Activated T-helper 9 cell treated with anti-CD3 and anti-CD28 coated beads, Interleukin-2, amount 50 U/mL, for 16 hours (primary cell): ENCODE results near the gene RAPGEF1.

ENCODE experiments used
- DNase-seq: peaks from one replicate; pipeline ENCODE4 v3.0.0-alpha.2; 2020; ENCODE audit warnings: low read depth

Gene RAPGEF1

GRCh38 chr9:131747352-131747751 is 7.5 kb upstream of the RAPGEF1 start:
- DNase-seq = no peak

- DNase-seq = no peak
Observed at GRCh38 chr9:131745610-131746009, 5.7 kb upstream of the RAPGEF1 start.

- no peak for DNase-seq
Observed at GRCh38 chr9:131744720-131745201, 4.9 kb upstream of the RAPGEF1 start.

DNA sequence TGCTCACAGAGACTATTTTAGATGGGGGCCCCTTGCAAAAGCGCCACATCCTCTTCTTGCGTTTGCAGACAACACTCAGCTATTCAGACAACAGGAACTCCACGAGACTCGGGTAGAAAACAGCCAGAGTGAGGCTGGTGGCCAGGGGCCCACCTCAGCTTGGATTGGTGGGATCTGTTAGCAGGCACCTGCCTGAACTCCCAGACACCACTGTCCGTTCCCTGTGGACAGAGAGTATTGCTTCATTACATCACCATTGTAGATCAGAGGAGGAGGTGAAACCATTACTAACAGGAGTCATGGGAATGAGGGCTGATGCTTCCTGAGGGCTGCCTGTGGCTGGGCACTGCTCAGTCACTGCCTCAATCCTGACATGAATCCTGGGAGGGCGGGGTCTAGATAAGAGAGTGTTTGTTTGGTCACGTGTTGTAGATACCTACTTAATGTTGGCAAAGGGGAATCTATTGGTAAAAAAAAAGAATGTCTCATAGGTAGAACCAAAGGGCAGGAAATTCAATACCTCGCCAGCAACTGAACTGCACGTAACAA is 4.4 kb upstream of the RAPGEF1 start:
- no peak for DNase-seq

GRCh38 chr9:131743501-131743900 is 3.6 kb upstream of the RAPGEF1 start:
- DNase-seq = no peak

DNA sequence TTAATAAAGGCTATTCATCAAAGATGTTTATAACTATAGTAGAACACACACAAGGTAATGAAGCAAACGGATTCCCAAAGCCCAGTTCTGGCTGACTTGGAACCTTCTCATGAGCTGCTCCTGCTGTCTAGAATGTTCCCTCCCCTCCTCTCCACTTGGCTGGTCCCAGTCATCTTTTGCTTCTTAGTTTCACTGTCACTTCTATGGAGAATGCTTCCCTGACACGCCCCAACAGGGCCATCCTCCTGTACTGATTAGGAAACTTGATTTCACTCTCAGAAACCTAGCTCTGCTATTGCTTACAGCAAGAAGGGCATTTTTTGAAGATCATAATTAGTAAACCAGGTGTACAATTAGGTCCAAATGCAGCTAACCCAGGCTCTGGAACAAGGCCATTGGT is 3.2 kb upstream of the RAPGEF1 start:
- no peak for DNase-seq

DNA sequence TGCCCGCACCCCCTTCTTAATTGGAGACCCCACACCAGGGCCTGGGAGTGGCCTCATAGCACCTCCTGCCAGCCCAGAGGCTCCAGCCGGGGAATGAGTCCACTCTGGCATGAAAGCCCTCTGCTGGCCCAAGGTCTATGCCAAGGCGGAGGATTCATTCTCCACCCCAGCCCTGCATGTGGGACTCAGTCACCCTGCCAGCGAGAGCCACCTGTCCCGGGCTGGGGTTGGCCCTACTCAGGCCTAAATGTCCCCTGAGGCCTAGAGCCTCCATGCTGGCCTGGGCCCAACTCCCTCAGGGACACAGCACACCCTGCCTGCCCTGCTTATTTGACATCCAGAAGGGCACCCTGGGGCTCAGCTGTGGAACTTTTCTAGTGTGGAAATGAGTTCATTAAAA is 1.0 kb upstream of the RAPGEF1 start:
- DNase-seq = no peak

DNA sequence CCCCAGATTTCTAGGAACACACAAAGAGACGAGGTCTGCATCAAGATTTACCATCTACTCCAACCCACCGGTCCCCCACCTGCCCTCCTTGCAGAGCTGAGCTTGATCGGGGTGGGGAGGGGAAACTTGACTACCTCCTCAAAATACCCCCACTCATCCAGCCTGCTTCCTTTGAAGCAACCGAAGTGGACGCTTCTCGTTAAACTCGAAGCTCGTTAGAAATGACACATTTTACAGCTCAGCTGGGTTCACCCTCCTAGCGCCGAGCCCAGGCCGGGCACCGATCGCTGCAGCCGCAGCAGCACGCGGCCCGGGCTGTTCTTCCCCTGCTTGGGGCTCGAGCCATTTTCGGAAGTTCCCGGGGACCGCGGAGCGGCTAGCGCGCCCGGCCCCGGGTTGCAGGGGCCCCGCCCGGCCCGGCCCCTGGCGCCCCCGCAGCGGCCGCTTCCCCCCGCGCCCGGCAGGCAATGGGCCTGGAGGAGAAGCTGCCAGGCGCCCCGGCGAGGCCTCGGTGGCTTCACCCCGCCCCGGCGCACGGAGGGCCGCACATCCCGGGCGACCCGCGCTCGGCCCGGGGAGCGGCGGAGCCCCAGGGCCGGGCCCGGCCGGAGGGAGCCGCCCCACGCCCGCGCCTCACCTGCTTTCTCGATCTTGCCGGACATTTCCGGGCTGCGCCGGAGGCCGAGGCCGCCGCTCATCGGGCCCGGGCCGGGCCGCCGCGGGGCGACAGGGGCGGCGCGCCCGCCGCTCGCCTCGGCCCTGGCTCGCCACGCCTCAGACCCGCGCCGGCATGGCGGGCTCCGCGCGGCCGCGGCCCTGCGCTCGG is 530 bp downstream of the RAPGEF1 start:
- peak; percentile 34 for DNase-seq

DNA sequence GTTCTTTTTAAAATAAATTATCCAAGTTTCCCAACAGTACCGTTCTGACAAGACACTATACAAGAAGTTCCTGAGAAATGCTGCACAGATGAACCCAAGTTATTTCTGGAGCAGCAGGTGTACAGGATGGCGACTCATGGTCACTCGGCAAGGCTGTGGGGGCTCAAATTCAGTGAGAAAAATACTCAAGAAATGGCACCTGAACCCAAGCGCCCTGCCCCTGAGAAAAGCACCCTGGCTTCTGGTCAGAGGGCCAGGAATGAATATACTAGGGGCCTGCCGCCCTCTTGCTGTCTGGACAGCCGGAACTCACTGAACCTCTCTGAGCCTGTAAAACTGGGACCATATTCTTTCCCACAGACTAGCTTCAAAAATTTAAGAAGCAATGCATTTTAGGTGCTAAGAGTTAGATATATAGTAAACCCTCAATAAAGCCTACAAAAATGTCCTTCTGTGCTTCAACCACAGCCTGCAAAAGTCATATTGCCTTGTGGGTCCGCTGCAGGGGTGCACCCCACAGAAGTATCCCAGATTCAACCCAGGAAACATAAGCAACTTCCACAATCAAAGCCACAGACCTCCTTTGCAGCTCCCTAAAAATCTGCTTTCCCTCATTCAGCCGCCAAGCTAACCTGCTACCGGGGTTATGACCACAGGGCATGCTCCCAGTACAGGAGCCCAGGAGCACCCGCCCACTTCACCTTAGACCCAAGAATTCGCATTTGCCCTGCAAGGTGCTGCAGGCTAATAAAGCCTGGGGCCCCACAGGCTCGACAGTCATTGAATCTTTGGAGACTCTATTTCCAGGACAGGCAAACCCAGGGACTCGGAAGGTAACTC is 1.4 kb downstream of the RAPGEF1 start:
- DNase-seq = no peak

- DNase-seq = no peak
Observed at GRCh38 chr9:131737426-131737825, 2.5 kb downstream of the RAPGEF1 start.

GRCh38 chr9:131736431-131736830 is 3.4 kb downstream of the RAPGEF1 start:
- DNase-seq = no peak

DNA sequence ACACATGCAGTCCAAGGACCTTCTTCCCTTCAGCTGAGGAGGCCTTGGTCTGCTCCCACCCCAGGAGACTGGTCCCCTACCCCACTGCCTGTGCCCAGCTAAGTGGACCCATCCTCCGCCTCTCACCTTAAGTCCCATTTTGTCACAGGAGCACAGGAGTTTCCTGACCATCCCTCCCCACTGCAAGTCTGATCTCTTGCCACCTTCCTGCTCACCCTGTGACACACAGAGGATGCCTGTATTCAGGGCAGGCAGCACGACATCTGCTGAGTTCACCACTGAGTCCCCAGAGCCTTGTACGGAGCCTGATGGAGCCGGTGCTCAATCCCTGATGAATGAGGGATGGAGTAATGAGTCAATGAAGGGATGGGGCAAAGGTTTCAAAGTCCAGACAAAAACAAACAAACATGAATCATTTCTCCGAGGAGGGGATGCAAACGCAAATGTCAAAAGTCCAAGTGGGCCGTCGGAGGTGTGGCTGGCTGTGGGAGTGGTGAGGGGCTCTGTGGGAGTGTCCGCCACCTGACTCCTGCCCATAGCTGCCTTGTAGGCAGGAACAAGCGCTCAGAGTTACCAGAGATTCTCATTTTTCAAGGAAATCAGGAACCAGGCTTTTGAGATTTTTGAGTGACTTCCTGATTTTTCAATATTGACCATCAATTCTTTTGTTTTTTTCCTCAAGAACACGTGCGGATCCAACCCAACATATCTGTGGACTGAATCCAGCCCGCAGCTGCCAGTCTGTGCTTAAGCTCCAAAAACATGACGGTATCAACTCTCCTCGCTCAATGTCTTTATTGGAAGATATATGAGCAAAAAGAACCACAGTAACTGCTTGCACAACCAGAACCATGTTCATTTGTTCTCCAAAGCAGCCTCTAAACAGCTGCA is 4.4 kb downstream of the RAPGEF1 start:
- DNase-seq = no peak

- no peak for DNase-seq
Observed at GRCh38 chr9:131734781-131735180, 5.1 kb downstream of the RAPGEF1 start.

GRCh38 chr9:131734165-131734610 is 5.7 kb downstream of the RAPGEF1 start:
- no peak for DNase-seq

DNA sequence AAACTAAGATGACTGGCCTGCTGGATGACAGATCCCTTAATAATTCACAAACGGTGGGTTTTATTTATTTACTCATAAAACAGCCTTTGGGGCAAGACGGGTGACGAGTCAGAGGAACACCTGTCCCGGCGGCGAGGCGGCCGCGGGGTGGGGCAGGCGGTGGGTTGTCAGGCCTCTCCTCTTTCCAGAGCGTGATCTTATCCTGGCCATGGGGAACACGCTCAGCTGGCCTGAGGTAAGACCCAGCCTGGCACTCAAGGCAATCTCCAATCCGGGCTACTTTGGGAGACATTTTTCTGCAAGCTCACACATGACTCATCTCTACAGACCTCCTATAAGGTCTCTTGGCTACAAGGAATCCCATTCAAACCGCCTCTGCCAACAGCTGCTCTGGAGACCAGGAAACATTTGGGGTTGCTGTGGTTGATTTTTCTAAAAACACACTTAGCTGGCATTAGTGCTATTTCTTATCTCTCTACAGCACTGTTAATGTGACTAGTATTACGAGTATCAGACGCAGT is 6.3 kb downstream of the RAPGEF1 start:
- DNase-seq = peak; percentile 35

DNA sequence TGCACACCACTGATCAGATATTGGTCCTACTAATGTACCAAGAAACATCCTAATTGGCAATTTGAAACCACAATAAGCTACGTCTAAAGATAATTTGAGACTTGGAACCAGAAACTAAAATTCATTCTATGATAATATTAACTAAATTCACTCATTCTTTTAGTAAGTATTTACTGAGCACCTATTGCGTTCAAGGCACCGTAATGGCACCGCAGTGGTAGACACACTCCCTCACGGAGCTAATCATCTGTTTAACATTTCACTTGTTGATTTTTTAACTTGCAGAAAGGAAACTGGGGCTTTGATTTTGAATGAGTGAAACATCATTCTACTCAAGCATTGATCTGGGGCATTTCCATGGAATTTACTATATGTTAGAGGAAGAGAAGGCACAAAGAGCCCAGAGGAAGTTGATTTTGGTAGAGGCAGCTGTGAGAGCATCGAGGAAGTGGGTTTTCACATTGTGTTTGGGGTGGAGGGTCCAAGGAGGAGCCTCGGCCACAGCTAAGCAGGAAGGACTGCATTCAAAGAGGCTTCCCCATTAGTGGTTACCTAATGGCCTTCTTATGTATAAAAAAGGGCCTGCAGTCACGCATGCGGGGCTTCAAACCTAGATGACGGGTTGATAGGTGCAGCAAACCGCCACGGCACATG is 7.1 kb downstream of the RAPGEF1 start:
- DNase-seq = no peak

DNA sequence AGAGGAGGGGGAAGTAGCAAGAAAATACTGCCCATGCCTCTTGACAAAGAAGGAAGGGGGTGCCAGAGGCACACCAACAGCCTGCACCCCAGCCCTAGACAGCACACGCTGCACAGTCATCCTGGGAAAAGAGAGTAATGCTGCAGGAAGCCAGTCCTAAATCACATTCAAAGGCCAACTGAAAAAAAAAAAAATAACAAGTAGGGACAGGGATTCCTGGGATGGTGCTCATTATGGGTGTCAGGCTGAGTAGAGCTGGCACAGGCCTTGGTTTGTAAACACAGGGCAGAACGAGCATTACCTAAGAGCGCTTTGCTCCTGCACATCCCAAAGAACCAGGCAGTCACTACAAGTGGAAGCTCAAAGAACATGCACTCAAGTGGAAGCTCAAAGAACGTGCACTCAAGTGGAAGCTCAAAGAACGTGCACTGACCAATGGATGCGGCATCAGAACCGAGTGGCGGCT is 7.8 kb downstream of the RAPGEF1 start:
- DNase-seq = no peak

- DNase-seq = no peak
Observed at GRCh38 chr9:131731644-131732043, 8.2 kb downstream of the RAPGEF1 start.

- no peak for DNase-seq
Observed at GRCh38 chr9:131731237-131731636, 8.6 kb downstream of the RAPGEF1 start.

GRCh38 chr9:131728961-131729360 is 10.9 kb downstream of the RAPGEF1 start:
- DNase-seq = peak; percentile 55

GRCh38 chr9:131728546-131728910 is 11.3 kb downstream of the RAPGEF1 start:
- DNase-seq = no peak
